Activated T-cell treated with anti-CD3 and anti-CD28 coated beads, Interleukin-2, amount 50 U/mL, for 72 hours (primary cell): Measurements from ENCODE around the gene ZP1. TPM values are rescaled to one million over a fixed set of nuclear protein-coding genes. Genes with fewer than 3 reads are reported as not detected.
A peak's percentile ranks its signal among the peaks of the same experiment; 100 is the strongest.

Experiments used
- ATAC-seq, 2 donors: fragments of 150-1000 bp; cut with Tn5 transposase; replicated peaks in 1 of 2; 2 replicates each; pipeline ENCODE4 v1.10.0; 2021; ENCODE audit warnings: moderate library complexity in 2 of 2, mild to moderate bottlenecking in 1 of 2
- DNase-seq, 2 donors: peaks; one replicate each; pipeline ENCODE4 v3.0.0; 2021 to 2022; ENCODE audit warnings: mixed read lengths in 1 of 2
- H3K27ac Mint-ChIP-seq: one replicate; pipeline ENCODE4 v1.8.0; 2022; ENCODE audit warnings: mild to moderate bottlenecking, moderate library complexity, mixed read lengths
- H3K27me3 Mint-ChIP-seq: one replicate; pipeline ENCODE4 v1.8.0; 2022; ENCODE audit warnings: low read depth, mixed read lengths
- H3K36me3 Mint-ChIP-seq, 2 donors: one replicate each; pipeline ENCODE4 v1.8.0; 2022; ENCODE audit warnings: mixed read lengths in 2 of 2, mild to moderate bottlenecking in 1 of 2; ENCODE audit not compliant: insufficient read depth in 2 of 2
- H3K4me1 Mint-ChIP-seq: one replicate; pipeline ENCODE4 v1.8.0; 2022; ENCODE audit warnings: low read depth, mixed read lengths
- H3K4me3 Mint-ChIP-seq, 2 donors: one replicate each; pipeline ENCODE4 v1.8.0; 2022; ENCODE audit warnings: mild to moderate bottlenecking in 2 of 2, mixed read lengths in 2 of 2, moderate library complexity in 2 of 2
- H3K9me3 Mint-ChIP-seq, 2 donors: one replicate each; pipeline ENCODE4 v1.8.0; 2022; ENCODE audit warnings: mixed read lengths in 2 of 2
- total RNA-seq, 2 donors: library from RNA; stranded (reverse); gene quantifications; one replicate each; pipeline ENCODE4 v1.2.3, GENCODE V29; 2022

ZP1 gene
- total RNA-seq, 2 donors from 2014 or later: not detected

DNA sequence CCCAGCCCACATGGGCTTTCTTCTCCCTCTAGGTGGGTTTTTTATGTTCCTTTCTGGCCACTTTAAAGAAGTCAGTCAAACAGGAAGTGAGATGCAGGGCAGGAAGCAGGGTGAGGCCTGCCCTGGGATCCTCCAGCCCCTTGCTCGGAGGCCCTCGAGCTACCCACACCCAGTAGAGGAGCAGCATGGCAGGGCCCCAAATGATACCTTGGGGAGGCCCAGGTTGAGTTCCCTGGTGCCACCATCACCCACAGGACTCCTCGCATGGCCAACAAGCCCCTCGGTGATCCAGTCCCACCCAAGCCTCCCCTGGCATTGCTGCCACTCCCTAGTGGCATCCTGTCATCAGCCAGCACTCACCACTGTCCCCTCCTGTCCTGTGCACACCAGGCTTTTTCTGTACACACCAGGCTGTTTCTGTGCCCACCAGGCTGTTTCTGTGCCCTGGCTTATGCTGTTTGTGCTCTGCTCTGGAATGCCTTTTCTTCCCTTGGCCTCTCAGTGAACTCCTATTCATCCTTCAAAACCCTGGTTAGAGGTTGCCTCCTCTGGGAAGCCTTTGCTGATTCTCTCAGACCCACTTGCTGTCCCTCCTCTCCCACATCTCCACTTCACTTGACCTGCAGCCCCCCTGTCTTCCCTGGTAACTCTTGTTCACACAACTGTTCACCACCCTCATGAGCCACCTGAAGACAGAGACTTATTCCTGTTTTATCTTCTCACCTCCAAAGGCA lies 8.4 kb upstream of the ZP1 start:
- no peaks in the 10 kb centered on the region for H3K36me3 Mint-ChIP-seq
- peaks cover 19% of the 10 kb centered on the region for H3K4me1 Mint-ChIP-seq
- DNase-seq: no peak
- peak; percentile 40 to 45 for ATAC-seq
- H3K4me3 Mint-ChIP-seq: no peak overlapping the region
- H3K27ac Mint-ChIP-seq: peak overlapping the region; percentile 15
- H3K9me3 Mint-ChIP-seq: no peaks in the 10 kb centered on the region
- H3K27me3 Mint-ChIP-seq: no peaks in the 10 kb centered on the region

DNA sequence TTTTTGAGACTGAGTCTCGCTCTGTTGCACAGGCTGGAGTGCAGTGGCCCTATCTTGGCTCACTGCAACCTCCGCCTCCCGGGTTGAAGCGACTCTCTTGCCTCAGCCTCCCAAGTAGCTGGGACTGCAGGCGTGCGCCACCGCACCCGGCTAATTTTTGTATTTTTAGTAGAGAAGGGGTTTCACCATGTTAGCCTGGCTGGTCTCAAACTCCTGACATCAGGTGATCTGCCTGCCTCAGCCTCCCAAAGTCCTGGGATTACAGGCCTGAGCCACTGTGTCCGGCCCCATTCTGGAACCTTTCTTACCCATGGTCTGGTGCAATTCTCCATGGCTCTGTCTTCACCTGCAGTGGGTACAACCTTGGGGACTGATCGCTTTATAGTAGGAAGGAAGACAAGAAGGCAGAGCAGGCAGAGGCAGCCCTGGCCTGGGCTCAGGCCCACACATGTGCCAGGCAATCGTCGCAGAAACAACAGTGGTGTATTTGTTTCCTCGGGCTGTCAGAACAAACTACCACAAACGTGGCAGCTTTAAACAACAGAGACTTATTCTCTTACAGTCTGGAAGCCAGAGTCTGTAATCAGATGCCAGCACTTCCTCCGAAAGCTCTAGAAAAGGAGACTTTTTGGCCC lies 7.6 kb upstream of the ZP1 start:
- ATAC-seq (no peak), DNase-seq (no peak)
- Mint-ChIP-seq H3K9me3 (no peaks in the 10 kb centered on the region), H3K36me3 (no peaks in the 10 kb centered on the region), H3K4me1 (peaks cover 19% of the 10 kb centered on the region), H3K4me3 (no peak overlapping the region), H3K27me3 (no peaks in the 10 kb centered on the region), H3K27ac (no peak overlapping the region)

DNA sequence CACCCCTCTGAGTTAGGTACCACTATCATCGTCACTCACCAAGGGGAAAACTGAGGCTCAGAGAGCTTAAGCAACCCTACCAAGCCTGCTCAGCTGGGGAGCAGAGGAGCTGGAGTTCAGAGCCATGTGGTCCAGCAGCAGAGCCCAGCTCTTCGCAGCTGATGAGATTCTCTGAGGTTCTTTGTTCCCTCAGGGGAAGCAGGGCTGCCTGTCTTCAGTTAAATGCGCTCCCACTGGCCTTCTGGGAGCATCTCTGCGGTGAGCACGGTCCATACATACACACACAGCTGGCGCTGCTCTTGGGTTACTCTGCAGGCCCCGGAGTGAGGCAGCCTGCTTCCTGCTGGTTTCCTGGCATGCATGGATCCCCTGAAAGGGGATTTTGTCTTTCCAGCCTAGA lies 6.4 kb upstream of the ZP1 start:
- ATAC-seq (no peak), DNase-seq (no peak)

DNA sequence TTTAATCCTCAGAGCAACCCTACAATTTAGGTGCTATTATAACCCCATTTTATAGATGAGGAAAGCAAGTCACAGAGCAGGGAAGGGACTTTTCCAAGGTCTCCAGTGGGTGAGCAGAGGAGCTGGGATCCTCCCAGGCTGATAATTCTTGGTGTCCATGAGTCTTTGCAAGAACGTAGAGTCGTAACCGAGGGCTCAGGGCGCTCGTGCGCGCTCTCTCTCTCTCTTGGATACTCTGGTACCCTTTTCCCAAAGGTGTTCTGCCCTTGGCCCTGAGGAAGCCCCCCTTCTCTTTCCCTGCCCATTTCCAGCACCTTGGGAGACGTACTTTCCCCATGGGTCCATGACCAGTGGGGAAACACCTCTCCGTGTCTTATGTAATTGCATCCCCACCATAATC lies 5.2 kb upstream of the ZP1 start:
- no peaks in the 10 kb centered on the region for H3K36me3 Mint-ChIP-seq
- H3K9me3 Mint-ChIP-seq: no peaks in the 10 kb centered on the region
- no peak for DNase-seq
- no peak overlapping the region for H3K4me3 Mint-ChIP-seq
- no peaks in the 10 kb centered on the region for H3K27me3 Mint-ChIP-seq
- no peak for ATAC-seq
- peaks cover 19% of the 10 kb centered on the region for H3K4me1 Mint-ChIP-seq
- H3K27ac Mint-ChIP-seq: no peak overlapping the region

More for the DNA sequence above, 6.4 kb upstream of the ZP1 start:
- Mint-ChIP-seq H3K27ac (no peak overlapping the region), H3K4me3 (no peak overlapping the region), H3K9me3 (no peaks in the 10 kb centered on the region), H3K4me1 (peaks cover 19% of the 10 kb centered on the region), H3K27me3 (no peaks in the 10 kb centered on the region), H3K36me3 (no peaks in the 10 kb centered on the region)

DNA sequence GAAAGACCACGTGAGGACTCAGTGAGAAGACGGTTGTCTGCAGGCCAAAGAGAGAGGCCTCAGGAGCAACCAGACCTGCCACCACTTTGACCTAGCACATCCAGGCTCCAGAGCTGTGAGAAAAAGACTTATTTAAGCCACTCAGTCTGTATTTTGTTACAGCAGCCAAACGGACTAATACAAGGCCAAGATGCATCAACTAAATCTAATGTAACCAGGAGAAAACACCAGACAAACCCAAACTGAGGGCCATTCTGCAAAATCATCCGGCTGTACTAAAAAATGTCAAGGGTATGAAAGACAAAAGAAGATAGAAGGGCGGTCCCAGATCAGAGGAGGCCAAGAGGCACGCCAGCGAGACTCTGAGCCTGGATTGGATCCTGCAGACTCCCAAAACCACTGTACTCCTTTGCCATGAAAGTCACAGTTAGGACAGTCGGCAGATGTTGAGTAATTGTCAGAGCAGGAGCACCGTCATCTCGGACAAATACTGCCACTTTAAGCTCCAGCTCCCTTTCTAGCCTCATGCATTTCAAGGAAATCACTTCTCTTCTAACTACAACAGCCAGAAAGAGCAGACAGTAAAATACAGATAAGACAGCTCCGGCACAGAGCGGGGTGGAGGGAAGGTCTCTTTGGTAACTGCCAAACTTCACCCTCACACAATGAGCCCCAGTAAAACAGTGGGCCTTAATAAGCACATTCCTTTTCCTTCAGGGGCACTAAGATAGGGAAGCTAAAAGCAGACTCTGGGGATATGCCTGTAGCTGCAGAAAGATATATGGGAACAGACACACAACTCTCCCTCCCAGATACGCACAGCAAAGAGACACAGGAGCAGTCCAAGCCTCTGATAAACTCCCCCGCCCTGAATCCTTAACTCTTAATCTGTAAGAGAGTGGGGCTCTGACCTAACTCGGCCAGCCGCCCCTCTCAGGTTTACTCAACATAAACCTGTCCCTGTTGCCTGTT lies 3.5 kb upstream of the ZP1 start:
- H3K27me3 Mint-ChIP-seq: no peaks in the 10 kb centered on the region
- DNase-seq (no peak), ATAC-seq (no peak)
- no peak overlapping the region for H3K4me3 Mint-ChIP-seq
- no peaks in the 10 kb centered on the region for H3K9me3 Mint-ChIP-seq
- no peak overlapping the region for H3K27ac Mint-ChIP-seq
- no peaks in the 10 kb centered on the region for H3K36me3 Mint-ChIP-seq
- H3K4me1 Mint-ChIP-seq: peaks cover 6% of the 10 kb centered on the region

DNA sequence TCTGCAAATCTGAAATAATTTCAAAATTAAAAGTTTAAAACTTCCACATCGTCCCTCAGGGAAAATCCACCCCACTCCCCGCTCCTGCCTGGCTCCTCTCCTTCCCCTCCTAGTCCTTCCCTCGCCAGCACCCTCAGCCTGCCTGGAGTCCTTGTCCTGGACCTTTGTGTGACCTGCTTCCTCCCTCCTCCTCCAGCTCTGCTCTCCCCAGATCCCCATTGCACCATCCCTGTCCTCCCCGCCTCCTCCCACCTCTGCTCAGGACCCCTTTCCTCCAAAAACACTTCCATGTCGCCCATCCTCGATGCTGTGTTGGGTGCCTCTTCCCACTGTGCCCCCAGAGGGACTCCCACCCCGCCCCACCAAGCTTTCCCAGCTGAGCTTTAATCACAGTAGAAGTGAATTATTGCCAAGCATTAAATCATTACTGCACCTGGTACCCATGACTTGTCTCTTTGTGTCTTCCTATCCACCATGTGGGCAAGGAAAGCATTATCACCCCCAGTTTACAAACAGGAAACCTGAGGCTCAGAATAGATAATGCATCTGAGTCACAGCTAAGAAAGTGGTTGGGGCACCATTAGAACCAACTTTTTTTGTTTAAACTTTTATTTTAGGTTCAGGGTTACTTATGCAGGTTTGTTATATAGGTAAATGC lies 2.4 kb upstream of the ZP1 start:
- no peak overlapping the region for H3K4me3 Mint-ChIP-seq
- no peak for ATAC-seq
- H3K27me3 Mint-ChIP-seq: no peaks in the 10 kb centered on the region
- DNase-seq: no peak
- no peaks in the 10 kb centered on the region for H3K4me1 Mint-ChIP-seq
- H3K27ac Mint-ChIP-seq: no peak overlapping the region
- no peaks in the 10 kb centered on the region for H3K36me3 Mint-ChIP-seq
- H3K9me3 Mint-ChIP-seq: no peaks in the 10 kb centered on the region

DNA sequence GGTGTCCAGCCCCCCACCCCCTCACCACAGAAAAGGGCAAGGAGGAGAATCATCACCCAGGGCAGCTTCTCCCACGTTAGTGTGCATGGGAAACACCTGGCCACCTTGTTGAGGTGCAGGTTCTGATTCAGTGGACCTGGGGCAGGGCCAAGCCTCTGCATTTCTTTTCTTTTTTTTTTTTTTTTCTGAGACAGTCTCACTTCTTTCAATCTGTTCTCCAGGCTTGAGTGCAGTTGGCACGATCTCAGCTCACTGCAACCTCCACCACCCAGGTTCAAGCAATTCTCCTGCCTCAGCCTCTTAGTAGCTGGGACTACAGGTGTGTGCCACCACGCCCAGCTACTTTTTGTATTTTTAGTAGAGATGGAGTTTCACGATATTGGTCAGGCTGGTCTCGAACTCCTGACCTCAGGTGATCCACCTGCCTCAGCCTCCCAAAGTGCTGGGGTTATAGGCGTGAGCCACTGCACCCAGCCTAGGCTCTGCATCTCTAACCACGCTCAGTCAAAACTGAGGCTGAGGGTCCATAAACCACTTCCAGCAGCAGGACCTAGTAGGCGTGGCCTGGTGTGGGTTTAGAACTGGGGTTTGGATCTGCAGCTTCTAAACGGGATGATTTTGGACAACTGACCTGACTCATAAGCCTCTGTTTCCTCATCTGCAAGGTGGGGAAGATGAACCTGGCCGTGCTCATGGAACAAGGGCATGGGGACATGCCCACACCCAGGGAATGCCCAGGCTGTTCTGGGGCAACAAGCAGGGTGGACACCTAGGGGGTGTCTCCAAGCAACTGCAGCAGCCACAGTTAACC lies 734 bp downstream of the ZP1 start:
- H3K4me3 Mint-ChIP-seq: no peak overlapping the region
- no peak for DNase-seq
- no peaks in the 10 kb centered on the region for H3K27me3 Mint-ChIP-seq
- H3K4me1 Mint-ChIP-seq: peaks cover 17% of the 10 kb centered on the region
- no peak overlapping the region for H3K27ac Mint-ChIP-seq
- no peaks in the 10 kb centered on the region for H3K9me3 Mint-ChIP-seq
- H3K36me3 Mint-ChIP-seq: no peaks in the 10 kb centered on the region
- ATAC-seq: no peak

DNA sequence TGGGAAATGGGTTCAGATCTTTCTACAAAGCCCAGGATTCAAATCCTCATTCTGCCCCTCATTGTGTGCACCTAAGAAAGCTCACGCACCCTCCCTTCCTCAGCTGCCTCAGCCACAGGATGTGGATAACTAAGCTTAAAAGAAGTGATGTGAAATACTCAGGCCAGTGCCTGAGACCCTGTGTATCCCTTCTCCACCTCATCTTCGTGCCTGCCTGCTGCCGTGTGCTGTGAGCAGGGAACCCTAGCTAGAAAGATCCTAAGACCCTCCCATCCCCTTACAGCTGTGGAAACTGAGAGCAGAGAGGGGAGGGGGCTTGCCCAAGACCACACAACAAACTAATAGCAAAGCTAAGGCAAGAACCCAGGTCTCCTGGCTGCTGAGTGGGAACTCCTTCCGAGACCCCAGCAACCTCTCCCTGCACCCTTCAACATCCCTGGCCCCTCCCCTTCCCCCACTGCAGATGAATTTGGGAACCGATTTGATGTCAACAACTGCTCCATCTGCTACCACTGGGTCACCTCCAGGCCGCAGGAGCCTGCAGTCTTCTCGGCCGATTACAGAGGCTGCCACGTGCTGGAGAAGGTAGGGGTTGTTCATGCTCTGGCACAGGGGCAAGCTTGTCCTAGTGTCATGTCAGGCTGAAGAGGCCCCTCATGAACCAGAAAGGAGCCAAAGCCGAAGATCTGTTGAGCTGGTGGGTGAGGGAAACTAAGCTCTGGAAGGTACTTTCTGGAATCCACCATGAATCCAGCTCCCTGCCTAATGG lies 1.5 kb downstream of the ZP1 start:
- DNase-seq: no peak

DNA sequence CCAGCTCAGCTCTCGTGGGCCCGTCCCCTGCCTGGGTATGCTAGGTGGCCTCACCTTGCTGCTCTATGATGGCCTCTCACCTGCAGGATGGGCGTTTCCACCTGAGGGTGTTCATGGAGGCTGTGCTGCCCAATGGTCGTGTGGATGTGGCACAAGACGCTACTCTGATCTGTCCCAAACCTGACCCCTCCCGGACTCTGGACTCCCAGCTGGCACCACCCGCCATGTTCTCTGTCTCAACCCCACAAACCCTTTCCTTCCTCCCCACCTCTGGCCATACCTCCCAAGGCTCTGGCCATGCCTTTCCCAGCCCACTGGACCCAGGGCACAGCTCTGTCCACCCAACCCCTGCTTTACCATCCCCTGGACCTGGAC lies 2.1 kb downstream of the ZP1 start:
- H3K36me3 Mint-ChIP-seq: no peaks in the 10 kb centered on the region
- ATAC-seq: no peak
- no peaks in the 10 kb centered on the region for H3K27me3 Mint-ChIP-seq
- no peaks in the 10 kb centered on the region for H3K9me3 Mint-ChIP-seq
- H3K27ac Mint-ChIP-seq: no peak overlapping the region
- no peak overlapping the region for H3K4me3 Mint-ChIP-seq
- H3K4me1 Mint-ChIP-seq: peaks cover 27% of the 10 kb centered on the region
- DNase-seq: no peak

More for the DNA sequence above, 1.5 kb downstream of the ZP1 start:
- peaks cover 23% of the 10 kb centered on the region for H3K4me1 Mint-ChIP-seq
- H3K36me3 Mint-ChIP-seq: no peaks in the 10 kb centered on the region
- no peak overlapping the region for H3K4me3 Mint-ChIP-seq
- no peaks in the 10 kb centered on the region for H3K9me3 Mint-ChIP-seq
- ATAC-seq: no peak
- no peak overlapping the region for H3K27ac Mint-ChIP-seq
- H3K27me3 Mint-ChIP-seq: no peaks in the 10 kb centered on the region

DNA sequence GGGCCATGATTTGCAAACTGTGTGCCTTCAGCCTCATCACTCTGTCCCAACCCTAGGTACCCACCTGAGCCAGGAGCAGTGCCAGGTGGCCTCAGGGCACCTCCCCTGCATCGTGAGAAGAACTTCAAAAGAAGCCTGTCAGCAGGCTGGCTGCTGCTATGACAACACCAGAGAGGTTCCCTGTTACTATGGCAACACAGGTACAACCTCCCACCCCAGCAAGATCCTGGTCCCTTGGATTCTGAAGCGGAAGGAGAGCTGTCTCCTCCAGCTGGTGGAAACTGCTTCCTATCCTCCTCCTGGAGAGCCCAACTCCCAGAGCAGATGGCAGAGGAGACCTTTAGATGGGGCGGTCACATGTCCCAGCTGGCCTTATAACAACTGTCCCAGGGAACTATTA lies 2.9 kb downstream of the ZP1 start:
- DNase-seq: no peak
- no peak overlapping the region for H3K27ac Mint-ChIP-seq
- no peaks in the 10 kb centered on the region for H3K36me3 Mint-ChIP-seq
- ATAC-seq: no peak
- peaks cover 28% of the 10 kb centered on the region for H3K4me1 Mint-ChIP-seq
- H3K9me3 Mint-ChIP-seq: no peaks in the 10 kb centered on the region
- no peaks in the 10 kb centered on the region for H3K27me3 Mint-ChIP-seq
- no peak overlapping the region for H3K4me3 Mint-ChIP-seq

DNA sequence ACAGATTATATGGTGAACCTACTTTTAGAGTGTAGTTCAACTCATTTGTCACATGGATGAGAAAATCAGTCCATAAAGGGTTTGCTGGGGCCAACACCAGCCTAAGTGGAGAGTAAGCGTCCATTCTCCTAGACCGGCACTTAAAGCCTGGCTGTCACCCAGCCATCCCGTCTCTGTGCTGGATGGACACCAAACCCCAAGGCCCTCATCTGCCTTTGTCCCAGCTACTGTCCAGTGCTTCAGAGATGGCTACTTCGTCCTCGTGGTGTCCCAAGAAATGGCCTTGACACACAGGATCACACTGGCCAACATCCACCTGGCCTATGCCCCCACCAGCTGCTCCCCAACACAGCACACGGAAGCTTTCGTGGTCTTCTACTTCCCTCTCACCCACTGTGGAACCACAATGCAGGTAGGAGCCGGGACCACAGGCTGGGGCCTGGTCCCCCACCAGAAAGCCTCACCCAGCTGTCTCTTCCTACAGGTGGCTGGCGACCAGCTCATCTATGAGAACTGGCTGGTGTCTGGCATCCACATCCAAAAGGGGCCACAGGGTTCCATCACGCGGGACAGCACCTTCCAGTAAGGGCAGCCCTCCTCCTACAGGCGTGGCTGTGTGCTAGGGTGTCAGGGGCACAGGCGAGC lies 3.5 kb downstream of the ZP1 start:
- no peaks in the 10 kb centered on the region for H3K36me3 Mint-ChIP-seq
- no peaks in the 10 kb centered on the region for H3K27me3 Mint-ChIP-seq
- no peaks in the 10 kb centered on the region for H3K9me3 Mint-ChIP-seq
- peak overlapping the region; percentile 51 for H3K27ac Mint-ChIP-seq
- ATAC-seq (peak; percentile 12 to 14), DNase-seq (no peak)
- H3K4me1 Mint-ChIP-seq: peaks cover 28% of the 10 kb centered on the region
- H3K4me3 Mint-ChIP-seq: no peak overlapping the region
